ENCODE data around the gene STK31.
"Not testable (repeated sequence)": the region's sequence is repeated elsewhere in the genome, so short reads cannot be mapped to it uniquely, and the experiment has no call there.

STK31 gene

GRCh38 chr7:23712368-23713284, 2.6 kb downstream of the STK31 start:
- no peak for DNase-seq (ENCODE audit: low read depth in 2 of 2, low spot score in 1 of 2)

- DNase-seq (ENCODE audit: low read depth in 2 of 2, low spot score in 1 of 2), result no peak
Measured at GRCh38 chr7:23713285-23714149, 3.5 kb downstream of the STK31 start.

GRCh38 chr7:23714150-23714464, 4.1 kb downstream of the STK31 start:
- no peak for DNase-seq (ENCODE audit: low read depth in 2 of 2, low spot score in 1 of 2)

- DNase-seq (ENCODE audit: low read depth in 2 of 2, low spot score in 1 of 2), result no peak
Measured at GRCh38 chr7:23714579-23714978, 4.6 kb downstream of the STK31 start.

- no peak for DNase-seq (ENCODE audit: low read depth in 2 of 2, low spot score in 1 of 2)
Measured at GRCh38 chr7:23715099-23715498, 5.1 kb downstream of the STK31 start.

GRCh38 chr7:23717788-23718187, 7.8 kb downstream of the STK31 start:
- no peak for DNase-seq (ENCODE audit: low read depth in 2 of 2, low spot score in 1 of 2)

- no peak for DNase-seq (ENCODE audit: low read depth in 2 of 2, low spot score in 1 of 2)
Measured at GRCh38 chr7:23721456-23721855, 11.4 kb downstream of the STK31 start.

GRCh38 chr7:23722587-23723216, 12.7 kb downstream of the STK31 start:
- DNase-seq (ENCODE audit: low read depth in 2 of 2, low spot score in 1 of 2), result not testable (repeated sequence)

- not testable (repeated sequence) for DNase-seq (ENCODE audit: low read depth in 2 of 2, low spot score in 1 of 2)
Measured at GRCh38 chr7:23724113-23724512, 14.1 kb downstream of the STK31 start.

GRCh38 chr7:23742051-23742450, 32.0 kb downstream of the STK31 start:
- no peak for DNase-seq (ENCODE audit: low read depth in 2 of 2, low spot score in 1 of 2)

GRCh38 chr7:23743226-23743625, 33.2 kb downstream of the STK31 start:
- no peak for DNase-seq (ENCODE audit: low read depth in 2 of 2, low spot score in 1 of 2)

GRCh38 chr7:23746629-23747028, 36.6 kb downstream of the STK31 start:
- no peak for DNase-seq (ENCODE audit: low read depth in 2 of 2, low spot score in 1 of 2)

- DNase-seq (ENCODE audit: low read depth in 2 of 2, low spot score in 1 of 2), result no peak
Measured at GRCh38 chr7:23751852-23752251, 41.8 kb downstream of the STK31 start.

GRCh38 chr7:23758839-23759238, 48.8 kb downstream of the STK31 start:
- DNase-seq (ENCODE audit: low read depth in 2 of 2, low spot score in 1 of 2), result not testable (repeated sequence)

- DNase-seq (ENCODE audit: low read depth in 2 of 2, low spot score in 1 of 2), result no peak
Measured at GRCh38 chr7:23759671-23760391, 49.8 kb downstream of the STK31 start.

- DNase-seq (ENCODE audit: low read depth in 2 of 2, low spot score in 1 of 2), result no peak
Measured at GRCh38 chr7:23765943-23766342, 55.9 kb downstream of the STK31 start.

GRCh38 chr7:23767514-23767913, 57.5 kb downstream of the STK31 start:
- DNase-seq (ENCODE audit: low read depth in 2 of 2, low spot score in 1 of 2), result no peak

- DNase-seq (ENCODE audit: low read depth in 2 of 2, low spot score in 1 of 2), result no peak
Measured at GRCh38 chr7:23768022-23768421, 58.0 kb downstream of the STK31 start.

GRCh38 chr7:23779185-23779800, 69.3 kb downstream of the STK31 start:
- DNase-seq (ENCODE audit: low read depth in 2 of 2, low spot score in 1 of 2), result not testable (repeated sequence)

- no peak for DNase-seq (ENCODE audit: low read depth in 2 of 2, low spot score in 1 of 2)
Measured at GRCh38 chr7:23783115-23783514, 73.1 kb downstream of the STK31 start.

GRCh38 chr7:23787272-23787671, 77.3 kb downstream of the STK31 start:
- DNase-seq (ENCODE audit: low read depth in 2 of 2, low spot score in 1 of 2), result no peak

Measured in stimulated activated CD8-positive, alpha-beta memory T cell treated with anti-CD3 and anti-CD28 coated beads, Interleukin-4, amount 100 ng/mL, for 4 hours (primary cell).